Right cardiac atrium (tissue), 5 donors: ENCODE data around the gene PRKN. TPM values are rescaled to one million over a fixed set of nuclear protein-coding genes. Genes with fewer than 3 reads are reported as not detected.
"Not testable (repeated sequence)": the region's sequence is repeated elsewhere in the genome, so short reads cannot be mapped to it uniquely, and the experiment has no call there.

Experiments used
- ATAC-seq, 2 donors: fragments of 200-7000 bp; cut with Tn5 transposase; one replicate each; pipeline versions ENCODE4 v1.8.0 to v1.9.1; 2020; ENCODE audit warnings: moderate library complexity in 2 of 2, mild to moderate bottlenecking in 1 of 2
- DNase-seq, 3 donors: peaks; one replicate each; pipeline ENCODE4 v3.0.0-alpha.2; 2020
- H3K27ac ChIP-seq: one replicate; pipeline ENCODE4 v1.5.1; 2013; ENCODE audit warnings: mild to moderate bottlenecking, low read length, control low read depth, moderate library complexity
- H3K27me3 ChIP-seq: one replicate; pipeline ENCODE4 v1.6.1; 2013; ENCODE audit not compliant: control insufficient read depth, insufficient read depth
- H3K4me1 ChIP-seq: one replicate; pipeline ENCODE4 v1.6.1; 2013; ENCODE audit warnings: low read length; ENCODE audit not compliant: control insufficient read depth, insufficient read depth
- H3K4me3 ChIP-seq: one replicate; pipeline ENCODE4 v1.5.1; 2013; ENCODE audit warnings: low read length, control low read depth
- H3K9me3 ChIP-seq: one replicate; pipeline ENCODE4 v1.6.1; 2013; ENCODE audit warnings: low read length; ENCODE audit not compliant: control insufficient read depth
- WGBS: extraction: QIAGEN DNeasy Blood & Tissue Kit; methylation state at CpG from one replicate; pipeline ENCODE4 v1.1.7; 2013; 5-methylcytosine and 5-hydroxymethylcytosine counted together
- intact Hi-C, 4 donors: fragments of 100-400 bp; cut with DNase I; formaldehyde crosslinking; loops; one replicate each; pipeline versions ENCODE4 v1.11.0 to v1.14.0; 2022 to 2023
- polyA plus RNA-seq: library from polyadenylated mRNA; stranded (reverse); fragments of 200-250 nt; gene quantifications from one replicate; pipeline ENCODE4 v1.2.3, GENCODE V29; 2013
- total RNA-seq, 4 donors: library from RNA; stranded (reverse); fragmentation: NEBNext Ultra II Directional; extraction: Animal tissue kit (Norgen Biotek cat#: 25700); gene quantifications; one replicate each; pipeline ENCODE4 v1.2.1, GENCODE V29; 2021
- donor health status: healthy with polysubstance abuse.
- donor health status: DM: no; HTN: yes; CAD: no.
- donor health status: DM: no; HTN: no; CAD: no.
- donor health status: DM: no; HTN: yes; CAD: no; lungs with severe emphysema.
- donor health status: DM: yes; HTN: yes; CAD: no.

PRKN gene
- total and polyA plus RNA-seq, 5 donors, result 9.6 to 33.0 (median 24.8) TPM

- WGBS, result 93% methylated on average over 2 of the region's 2 CpGs
- ATAC-seq (no peak), DNase-seq (no peak)
- H3K9me3 ChIP-seq, result no peaks in the 10 kb centered on the region
- no peaks in the 10 kb centered on the region for H3K27me3 ChIP-seq
- H3K27ac ChIP-seq, result no peak overlapping the region
- H3K4me3 ChIP-seq, result no peak overlapping the region
- H3K4me1 ChIP-seq, result peaks cover 2% of the 10 kb centered on the region
- intact Hi-C loops, result no loop called here
These were observed 1380.4 kb downstream of the PRKN start for GRCh38 chr6:161347125-161347524.

- WGBS, result 81% methylated on average over 3 of the region's 3 CpGs
- H3K27ac ChIP-seq, result no peak overlapping the region
- H3K4me3 ChIP-seq, result no peak overlapping the region
- H3K27me3 ChIP-seq, result no peaks in the 10 kb centered on the region
- H3K9me3 ChIP-seq, result no peaks in the 10 kb centered on the region
- ATAC-seq (no peak), DNase-seq (no peak)
- H3K4me1 ChIP-seq, result peaks cover 4% of the 10 kb centered on the region
- intact Hi-C loops, result no loop called here
These were observed 1380.8 kb downstream of the PRKN start for GRCh38 chr6:161346717-161347116.

- Histone ChIP-seq H3K4me1 (peaks cover 4% of the 10 kb centered on the region), H3K9me3 (no peaks in the 10 kb centered on the region), H3K4me3 (no peak overlapping the region), H3K27ac (no peak overlapping the region), H3K27me3 (no peaks in the 10 kb centered on the region)
- intact Hi-C loops, result no loop called here
- WGBS, result 60% methylated on average over 3 of the region's 3 CpGs
- ATAC-seq (no peak), DNase-seq (no peak)
These were observed 1382.9 kb downstream of the PRKN start for GRCh38 chr6:161344626-161345025.

GRCh38 chr6:161342039-161342438, 1385.5 kb downstream of the PRKN start:
- H3K4me1 ChIP-seq, result peaks cover 4% of the 10 kb centered on the region
- no peak overlapping the region for H3K4me3 ChIP-seq
- ATAC-seq (no peak), DNase-seq (no peak)
- H3K27me3 ChIP-seq, result no peaks in the 10 kb centered on the region
- WGBS, result 63% methylated on average over 3 of the region's 3 CpGs
- H3K27ac ChIP-seq, result no peak overlapping the region
- H3K9me3 ChIP-seq, result no peaks in the 10 kb centered on the region
- intact Hi-C loops, result no loop called here

- Histone ChIP-seq H3K4me1 (peaks cover 4% of the 10 kb centered on the region), H3K27me3 (no peaks in the 10 kb centered on the region), H3K27ac (no peak overlapping the region), H3K9me3 (no peaks in the 10 kb centered on the region), H3K4me3 (no peak overlapping the region)
- ATAC-seq, result no peak
- 76% methylated on average over 4 of the region's 4 CpGs for WGBS
- DNase-seq, result no peak
- intact Hi-C loops, result no loop called here
These were observed 1385.9 kb downstream of the PRKN start for GRCh38 chr6:161341638-161342037.

- intact Hi-C loops, result no loop called here
- WGBS, result 79% methylated on average over 3 of the region's 3 CpGs
- no peak for ATAC-seq
These were observed 1389.6 kb downstream of the PRKN start for GRCh38 chr6:161338015-161338414.

GRCh38 chr6:161336479-161336878, 1391.1 kb downstream of the PRKN start:
- intact Hi-C loops, result no loop called here
- ATAC-seq, result no peak
- Histone ChIP-seq H3K4me3 (no peak overlapping the region), H3K27ac (no peak overlapping the region), H3K4me1 (no peaks in the 10 kb centered on the region), H3K9me3 (no peaks in the 10 kb centered on the region), H3K27me3 (no peaks in the 10 kb centered on the region)
- no peak for DNase-seq
- 92% methylated on average over 1 of the region's 1 CpG for WGBS

More at GRCh38 chr6:161338015-161338414, 1389.6 kb downstream of the PRKN start:
- no peak overlapping the region for H3K4me3 ChIP-seq
- no peak for DNase-seq
- no peaks in the 10 kb centered on the region for H3K9me3 ChIP-seq
- H3K27ac ChIP-seq, result no peak overlapping the region
- no peaks in the 10 kb centered on the region for H3K27me3 ChIP-seq
- H3K4me1 ChIP-seq, result peaks cover 4% of the 10 kb centered on the region

GRCh38 chr6:161333410-161333809, 1394.2 kb downstream of the PRKN start:
- 82% methylated on average over 8 of the region's 8 CpGs for WGBS
- H3K4me3 ChIP-seq, result no peak overlapping the region

GRCh38 chr6:161331402-161332081, 1396.0 kb downstream of the PRKN start:
- H3K9me3 ChIP-seq, intact Hi-C loops, H3K27ac ChIP-seq, H3K4me1 ChIP-seq, H3K4me3 ChIP-seq, ATAC-seq, H3K27me3 ChIP-seq, DNase-seq: not testable (repeated sequence)
- WGBS, result 87% methylated on average over 4 of the region's 4 CpGs

More at GRCh38 chr6:161333410-161333809, 1394.2 kb downstream of the PRKN start:
- DNase-seq, result no peak
- H3K27ac ChIP-seq, result no peak overlapping the region
- H3K4me1 ChIP-seq, result no peaks in the 10 kb centered on the region
- intact Hi-C loops, result no loop called here
- ATAC-seq, result no peak
- no peaks in the 10 kb centered on the region for H3K9me3 ChIP-seq
- H3K27me3 ChIP-seq, result no peaks in the 10 kb centered on the region

- Histone ChIP-seq H3K9me3 (no peaks in the 10 kb centered on the region), H3K4me1 (no peaks in the 10 kb centered on the region), H3K27ac (no peak overlapping the region), H3K4me3 (no peak overlapping the region), H3K27me3 (no peaks in the 10 kb centered on the region)
- 88% methylated on average over 4 of the region's 4 CpGs for WGBS
- ATAC-seq (no peak), DNase-seq (no peak)
- intact Hi-C loops, result no loop called here
These were observed 1400.1 kb downstream of the PRKN start for GRCh38 chr6:161327360-161327953.

- peaks cover 2% of the 10 kb centered on the region for H3K9me3 ChIP-seq
- ATAC-seq (no peak), DNase-seq (no peak)
- intact Hi-C loops, result no loop called here
- H3K27ac ChIP-seq, result no peak overlapping the region
- H3K27me3 ChIP-seq, result no peaks in the 10 kb centered on the region
- no peaks in the 10 kb centered on the region for H3K4me1 ChIP-seq
- WGBS, result 51% methylated on average over 2 of the region's 2 CpGs
- no peak overlapping the region for H3K4me3 ChIP-seq
These were observed 1408.3 kb downstream of the PRKN start for GRCh38 chr6:161319231-161319630.
